ENCODE results near the gene USP49. TPM values are rescaled to one million over a fixed set of nuclear protein-coding genes. Genes with fewer than 3 reads are reported as not detected.
A peak's percentile ranks its signal among the peaks of the same experiment; 100 is the strongest.

USP49 gene
- total and polyA plus RNA-seq, 2 donors (not counting 1 experiment from before 2014, with no cell fraction given): 1.5 to 2.3 TPM

DNA sequence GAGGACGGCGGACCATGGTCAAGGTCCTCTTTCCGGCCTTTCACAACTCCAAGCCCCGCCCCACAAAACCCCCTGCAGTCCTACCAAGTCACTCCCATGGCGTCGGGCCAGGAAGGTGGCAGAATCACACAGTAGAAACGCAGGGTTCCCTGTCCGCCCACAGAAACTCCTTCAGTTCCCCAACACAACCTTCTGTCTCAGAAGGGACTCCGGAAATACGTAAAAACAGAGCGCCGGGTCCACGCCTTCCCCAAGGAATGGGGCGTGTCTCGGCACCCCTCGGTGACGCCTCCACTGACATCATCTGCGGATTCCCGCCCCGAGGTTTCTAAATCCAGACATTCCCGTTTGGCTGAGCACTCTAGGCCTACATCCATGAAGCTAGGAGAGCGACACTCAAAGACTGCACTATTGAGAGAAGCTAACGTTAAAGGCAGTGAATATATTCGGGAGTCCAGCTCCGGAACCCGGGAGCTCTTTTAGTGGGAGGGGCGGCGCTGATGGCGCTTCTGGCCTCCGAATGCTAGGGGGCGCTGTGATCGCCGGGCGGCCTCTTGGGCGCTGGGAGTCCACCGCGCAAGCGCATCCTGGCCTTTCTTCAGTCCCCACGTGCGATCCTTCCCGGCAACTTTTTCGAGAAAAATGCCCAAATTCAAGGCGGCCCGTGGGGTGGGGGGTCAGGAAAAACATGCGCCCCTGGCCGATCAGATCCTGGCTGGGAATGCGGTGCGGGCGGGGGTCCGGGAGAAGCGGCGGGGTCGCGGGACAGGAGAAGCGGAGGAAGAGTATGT is 25.9 kb upstream of the USP49 start, which contains the start of the genes BYSL and MED20:
Gene BYSL, plus strand, starts transcription at position 579 of the 791 bp plus-strand sequence. Its CDS starts 64 bp downstream, at position 643.
Gene MED20, minus strand, starts transcription at position 219 of the 791 bp plus-strand sequence. Its CDS starts 121 bp downstream, at position 98.
- Histone ChIP-seq H3K4me1 (ENCODE audit: control insufficient read depth, extremely low read depth, insufficient read depth, low read length) (peaks cover 21% of the 10 kb centered on the region), H3K27me3 (ENCODE audit: control insufficient read depth, insufficient read depth, low read length) (no peaks in the 10 kb centered on the region), H4K20me1 (ENCODE audit: control insufficient read depth, extremely low read depth, insufficient read depth, low read length) (no peaks in the 10 kb centered on the region), H3K79me2 (ENCODE audit: control insufficient read depth, insufficient read depth, low read length) (peaks cover 69% of the 10 kb centered on the region), H3K9ac (ENCODE audit: insufficient read depth, low read length) (peak within 1 kb of the TSS; percentile 99), H3K9me3 (ENCODE audit: control insufficient read depth, insufficient read depth, low read depth, low read length) (no peaks in the 10 kb centered on the region), H3K4me2 (ENCODE audit: extremely low read depth, insufficient read depth, low read length) (peak within 1 kb of the TSS; percentile 98), H3K27ac (ENCODE audit: insufficient read depth, low read length) (peak within 1 kb of the TSS; percentile 99), H2AFZ (ENCODE audit: low read length) (peak within 1 kb of the TSS; percentile 98), H3K4me3 (replicated peaks in 1 of 4; ENCODE audit: control extremely low read depth in 1 of 4, insufficient read depth in 1 of 4, low read depth in 3 of 4, low read length in 4 of 4) (peak within 1 kb of the TSS; percentile 80 to 98 (median 94)), H3K36me3 (ENCODE audit: control insufficient read depth, insufficient read depth, low read length) (peaks cover 4% of the 10 kb centered on the region)
- TF ChIP-seq EZH2 (IDR thresholded peaks at IDR 0.05; ENCODE audit: low read length, missing control alignments) (no peak), CTCF (conservative IDR thresholded peaks at IDR 0.05 in 1 of 2, IDR thresholded peaks at IDR 0.05 in 1 of 2; ENCODE audit: low read depth in 1 of 2, low read length in 2 of 2) (peak; percentile 85 to 90)
- DNase-seq (ENCODE audit: low read depth in 2 of 2): peak; percentile 93 to 94

GRCh38 chr6:41917528-41917927 is 22.4 kb upstream of the USP49 start:
- Histone ChIP-seq H3K9ac (ENCODE audit: insufficient read depth, low read length) (no peak overlapping the region), H3K36me3 (ENCODE audit: control insufficient read depth, insufficient read depth, low read length) (peaks cover 6% of the 10 kb centered on the region), H2AFZ (ENCODE audit: low read length) (no peak overlapping the region), H3K27me3 (ENCODE audit: control insufficient read depth, insufficient read depth, low read length) (no peaks in the 10 kb centered on the region), H3K9me3 (ENCODE audit: control insufficient read depth, insufficient read depth, low read depth, low read length) (no peaks in the 10 kb centered on the region), H3K79me2 (ENCODE audit: control insufficient read depth, insufficient read depth, low read length) (peaks cover 43% of the 10 kb centered on the region), H3K27ac (ENCODE audit: insufficient read depth, low read length) (peak overlapping the region; percentile 70), H3K4me2 (ENCODE audit: extremely low read depth, insufficient read depth, low read length) (peak overlapping the region; percentile 60), H3K4me1 (ENCODE audit: control insufficient read depth, extremely low read depth, insufficient read depth, low read length) (peaks cover 15% of the 10 kb centered on the region), H3K4me3 (replicated peaks in 1 of 4; ENCODE audit: control extremely low read depth in 1 of 4, insufficient read depth in 1 of 4, low read depth in 3 of 4, low read length in 4 of 4) (peak overlapping the region in 1 of 4 experiments; percentile 8), H4K20me1 (ENCODE audit: control insufficient read depth, extremely low read depth, insufficient read depth, low read length) (no peaks in the 10 kb centered on the region)
- TF ChIP-seq CTCF (conservative IDR thresholded peaks at IDR 0.05 in 1 of 2, IDR thresholded peaks at IDR 0.05 in 1 of 2; ENCODE audit: low read depth in 1 of 2, low read length in 2 of 2) (no peak), EZH2 (IDR thresholded peaks at IDR 0.05; ENCODE audit: low read length, missing control alignments) (no peak)
- DNase-seq (ENCODE audit: low read depth in 2 of 2): peak; percentile 91 to 96

GRCh38 chr6:41914869-41915530 is 19.8 kb upstream of the USP49 start:
- H3K27ac ChIP-seq (ENCODE audit: insufficient read depth, low read length): no peak overlapping the region
- H3K36me3 ChIP-seq (ENCODE audit: control insufficient read depth, insufficient read depth, low read length): peaks cover 8% of the 10 kb centered on the region
- no peak overlapping the region for H3K9ac ChIP-seq (ENCODE audit: insufficient read depth, low read length)
- H3K79me2 ChIP-seq (ENCODE audit: control insufficient read depth, insufficient read depth, low read length): peaks cover 22% of the 10 kb centered on the region
- no peak overlapping the region for H3K4me3 ChIP-seq (replicated peaks in 1 of 4; ENCODE audit: control extremely low read depth in 1 of 4, insufficient read depth in 1 of 4, low read depth in 3 of 4, low read length in 4 of 4)
- TF ChIP-seq EZH2 (IDR thresholded peaks at IDR 0.05; ENCODE audit: low read length, missing control alignments) (no peak), CTCF (conservative IDR thresholded peaks at IDR 0.05 in 1 of 2, IDR thresholded peaks at IDR 0.05 in 1 of 2; ENCODE audit: low read depth in 1 of 2, low read length in 2 of 2) (no peak)
- peaks cover 10% of the 10 kb centered on the region for H3K4me1 ChIP-seq (ENCODE audit: control insufficient read depth, extremely low read depth, insufficient read depth, low read length)
- H3K4me2 ChIP-seq (ENCODE audit: extremely low read depth, insufficient read depth, low read length): no peak overlapping the region
- H4K20me1 ChIP-seq (ENCODE audit: control insufficient read depth, extremely low read depth, insufficient read depth, low read length): no peaks in the 10 kb centered on the region
- H3K27me3 ChIP-seq (ENCODE audit: control insufficient read depth, insufficient read depth, low read length): no peaks in the 10 kb centered on the region
- H2AFZ ChIP-seq (ENCODE audit: low read length): no peak overlapping the region
- H3K9me3 ChIP-seq (ENCODE audit: control insufficient read depth, insufficient read depth, low read depth, low read length): no peaks in the 10 kb centered on the region
- no peak for DNase-seq (ENCODE audit: low read depth in 2 of 2)

Data from fibroblast of lung (primary cell).